Measurements from ENCODE around the gene TCEAL7. TPM values are rescaled to one million over a fixed set of nuclear protein-coding genes. Genes with fewer than 3 reads are reported as not detected.

TCEAL7 gene
- total and polyA plus RNA-seq, 2 of the 4 experiments (the other 2 are of a cell fraction), result 6.5 to 15.4 TPM

DNA sequence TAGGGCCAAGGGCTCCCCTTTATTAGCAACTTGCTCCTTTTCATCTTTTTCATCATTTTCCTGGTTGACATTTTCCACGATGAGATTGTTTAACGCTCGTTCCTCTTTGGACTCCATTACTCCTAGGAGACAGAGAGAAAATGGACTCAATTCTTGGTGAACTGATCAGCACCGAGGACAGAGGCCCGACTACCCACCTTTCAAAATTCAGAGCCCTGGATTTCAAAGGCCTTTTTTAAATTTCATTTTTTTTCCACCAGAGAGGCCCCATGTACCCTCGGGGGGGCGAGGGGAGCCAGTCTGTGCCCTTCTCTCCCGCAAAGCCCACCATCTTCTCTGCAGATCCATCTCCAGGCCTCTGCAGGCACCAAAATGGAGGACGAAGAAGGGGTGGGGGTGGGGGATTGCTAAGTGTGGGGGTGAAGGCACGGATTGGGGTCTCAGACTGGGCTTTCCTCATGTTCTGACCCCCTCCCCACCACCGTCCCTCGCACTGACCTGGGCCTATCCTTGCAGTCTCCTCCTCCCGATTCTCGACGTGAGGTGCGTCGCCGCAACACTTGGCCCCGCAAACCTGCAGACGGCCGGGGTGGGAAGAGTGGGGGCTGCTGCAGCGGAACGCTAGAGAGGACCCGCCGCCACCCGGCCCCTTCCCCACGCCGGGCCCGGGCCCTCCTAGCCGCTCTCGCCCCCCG, 20.0 kb upstream of the TCEAL7 start:
- Histone ChIP-seq H4K8ac (ENCODE audit: low read depth in 2 of 2, low read length in 2 of 2) (no peak overlapping the region), H3K27ac (ENCODE audit: insufficient read depth, low read length) (no peak overlapping the region), H4K5ac (ENCODE audit: low read depth, low read length) (no peak overlapping the region), H2BK120ac (ENCODE audit: low read depth, low read length) (no peak overlapping the region), H3K4me2 (ENCODE audit: low read depth, low read length) (no peak overlapping the region), H3K18ac (ENCODE audit: low read depth, low read length) (no peak overlapping the region), H3K23ac (ENCODE audit: low read depth, low read length) (no peak overlapping the region), H2BK20ac (ENCODE audit: low read depth, low read length) (no peak overlapping the region), H2AK9ac (replicated peaks; ENCODE audit: low read depth, low read length, poor library complexity) (no peak overlapping the region), H3K14ac (replicated peaks; ENCODE audit: low read depth, low read length) (no peak overlapping the region), H4K20me1 (ENCODE audit: insufficient read depth, low read length) (no peaks in the 10 kb centered on the region), H3K4ac (ENCODE audit: low read depth, low read length) (no peak overlapping the region), H3K36me3 (ENCODE audit: control insufficient read depth, insufficient read depth, low read length) (no peaks in the 10 kb centered on the region), H2BK15ac (ENCODE audit: low read depth, low read length) (no peak overlapping the region), H3K27me3 (ENCODE audit: control insufficient read depth, insufficient read depth, low read length) (peaks cover 15% of the 10 kb centered on the region), H4K91ac (ENCODE audit: insufficient read depth, low read depth, low read length) (no peak overlapping the region), H2AFZ (replicated peaks; ENCODE audit: low read length, poor library complexity) (peak overlapping the region; percentile 63), H2BK5ac (ENCODE audit: low read depth, low read length, poor library complexity, severe bottlenecking) (no peak overlapping the region), H3K4me1 (ENCODE audit: control insufficient read depth, insufficient read depth, low read length) (no peaks in the 10 kb centered on the region), H3K9me3 (ENCODE audit: control insufficient read depth, insufficient read depth, low read length) (peaks cover 2% of the 10 kb centered on the region; the same call in 1 of the 2 replicates), H3K79me1 (ENCODE audit: low read depth in 1 of 2, low read length in 2 of 2) (no peaks in the 10 kb centered on the region), H2AK5ac (ENCODE audit: low read depth, low read length) (no peak overlapping the region), H3K9me1 (ENCODE audit: insufficient read depth, low read length) (no peaks in the 10 kb centered on the region), H3K4me3 (ENCODE audit: insufficient read depth, low read depth, low read length) (no peak overlapping the region), H3K56ac (ENCODE audit: extremely low read depth, insufficient read depth, low read length) (no peak overlapping the region), H3K9ac (ENCODE audit: low read depth, low read length) (no peak overlapping the region)
- ATAC-seq (ENCODE audit: low read depth) (no peak), DNase-seq (no peak)
- ChIA-PET CTCF (no interaction called here), POLR2A (ENCODE audit: unreplicated experiment) (no interaction called here)
- TF ChIP-seq MAFK (IDR thresholded peaks at IDR 0.05; ENCODE audit: low read depth, low read length) (no peak), RFX5 (IDR thresholded peaks at IDR 0.05; ENCODE audit: low read depth, low read length) (no peak)
- in situ Hi-C loops (cut with MboI; ENCODE audit: low sequenced_read_pairs), result no loop called here
- WGBS, 2 experiments (ENCODE audit: extremely low coverage in 2 of 2, insufficient read length in 1 of 2), result 60% methylated on average over 2 of the region's 32 CpGs; no CpG with 5 or more reads in 1 of the 2 experiments
- intact Hi-C loops (cut with micrococcal nuclease), result no loop called here
- BruUV-seq (replicated peaks), result no TSS peak
- dilution Hi-C loops (cut with HindIII; ENCODE audit: low sequenced_read_pairs, unreplicated experiment), result no loop called here

All from IMR-90 (cell line).